ENCODE data around the gene REEP3. TPM values are rescaled to one million over a fixed set of nuclear protein-coding genes. Genes with fewer than 3 reads are reported as not detected.

REEP3 gene
- total and polyA plus RNA-seq, 2 donors (not counting 1 experiment from before 2014, with no cell fraction given): 67.5 to 86.6 TPM

DNA sequence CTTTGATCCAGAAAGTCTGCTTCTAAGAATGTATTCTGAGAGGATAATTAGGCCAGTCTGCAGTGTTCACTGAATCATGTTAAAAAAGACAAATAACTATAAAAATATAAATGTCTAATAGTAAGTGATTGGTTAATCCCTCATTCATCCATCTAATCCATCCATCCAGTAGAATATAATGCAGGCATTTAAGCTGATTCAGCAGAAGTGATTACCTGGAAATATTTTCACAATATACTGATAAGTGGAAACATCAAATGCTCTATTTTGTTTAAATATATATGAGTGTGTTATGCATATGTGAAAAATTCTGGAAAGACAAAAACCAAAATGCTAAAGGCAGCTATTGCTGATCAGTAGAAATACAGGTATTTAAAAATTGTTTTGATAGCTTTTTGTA, 152.6 kb downstream of the REEP3 start:
- no peak overlapping the region for H2AFZ ChIP-seq (ENCODE audit: low read length)
- no peaks in the 10 kb centered on the region for H3K36me3 ChIP-seq (ENCODE audit: control insufficient read depth, insufficient read depth, low read length)
- TF ChIP-seq EZH2 (IDR thresholded peaks at IDR 0.05; ENCODE audit: low read length, missing control alignments): no peak
- TF ChIP-seq, protein P1, sequence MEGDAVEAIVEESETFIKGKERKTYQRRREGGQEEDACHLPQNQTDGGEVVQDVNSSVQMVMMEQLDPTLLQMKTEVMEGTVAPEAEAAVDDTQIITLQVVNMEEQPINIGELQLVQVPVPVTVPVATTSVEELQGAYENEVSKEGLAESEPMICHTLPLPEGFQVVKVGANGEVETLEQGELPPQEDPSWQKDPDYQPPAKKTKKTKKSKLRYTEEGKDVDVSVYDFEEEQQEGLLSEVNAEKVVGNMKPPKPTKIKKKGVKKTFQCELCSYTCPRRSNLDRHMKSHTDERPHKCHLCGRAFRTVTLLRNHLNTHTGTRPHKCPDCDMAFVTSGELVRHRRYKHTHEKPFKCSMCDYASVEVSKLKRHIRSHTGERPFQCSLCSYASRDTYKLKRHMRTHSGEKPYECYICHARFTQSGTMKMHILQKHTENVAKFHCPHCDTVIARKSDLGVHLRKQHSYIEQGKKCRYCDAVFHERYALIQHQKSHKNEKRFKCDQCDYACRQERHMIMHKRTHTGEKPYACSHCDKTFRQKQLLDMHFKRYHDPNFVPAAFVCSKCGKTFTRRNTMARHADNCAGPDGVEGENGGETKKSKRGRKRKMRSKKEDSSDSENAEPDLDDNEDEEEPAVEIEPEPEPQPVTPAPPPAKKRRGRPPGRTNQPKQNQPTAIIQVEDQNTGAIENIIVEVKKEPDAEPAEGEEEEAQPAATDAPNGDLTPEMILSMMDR (conservative IDR thresholded peaks at IDR 0.05 in 1 of 2, IDR thresholded peaks at IDR 0.05 in 1 of 2; ENCODE audit: low read depth in 1 of 2, low read length in 2 of 2): no peak
- DNase-seq (ENCODE audit: low read depth in 2 of 2): no peak
- H3K9me3 ChIP-seq (ENCODE audit: control insufficient read depth, insufficient read depth, low read depth, low read length): no peaks in the 10 kb centered on the region
- no peak overlapping the region for H3K9ac ChIP-seq (ENCODE audit: insufficient read depth, low read length)
- no peaks in the 10 kb centered on the region for H3K27me3 ChIP-seq (ENCODE audit: control insufficient read depth, insufficient read depth, low read length)
- H3K4me2 ChIP-seq (ENCODE audit: extremely low read depth, insufficient read depth, low read length): no peak overlapping the region
- no peaks in the 10 kb centered on the region for H3K79me2 ChIP-seq (ENCODE audit: control insufficient read depth, insufficient read depth, low read length)
- H3K4me3 ChIP-seq (replicated peaks in 1 of 4; ENCODE audit: control extremely low read depth in 1 of 4, insufficient read depth in 1 of 4, low read depth in 3 of 4, low read length in 4 of 4): no peak overlapping the region
- no peak overlapping the region for H3K27ac ChIP-seq (ENCODE audit: insufficient read depth, low read length)
- no peaks in the 10 kb centered on the region for H4K20me1 ChIP-seq (ENCODE audit: control insufficient read depth, extremely low read depth, insufficient read depth, low read length)
- peaks cover 12% of the 10 kb centered on the region for H3K4me1 ChIP-seq (ENCODE audit: control insufficient read depth, extremely low read depth, insufficient read depth, low read length)

Other genes starting within 250 kb of the REEP3 start
- 50.3 and 67.0 TPM in 2 replicates for gene JMJD1C, start 55.4 kb upstream of the REEP3 start, total RNA-seq
- 33.8 and 39.9 TPM in 2 replicates for gene JMJD1C, start 55.4 kb upstream of the REEP3 start, polyA plus RNA-seq

Measured in fibroblast of lung (primary cell).